OCI-LY3 (cell line): ENCODE results near the gene ACOXL.

Source experiments
- H2AFZ ChIP-seq: fragments of 200-600, 300-600 bp; shearing (Covaris generic); 2 replicates; pipeline ENCODE4 v1.6.0; 2014; ENCODE audit warnings: antibody characterized with exemption, low read depth, low read length
- H3K27ac ChIP-seq: fragments of 200-600, 300-600 bp; sonication (generic); 2 replicates; pipeline ENCODE4 v1.5.1; 2014; ENCODE audit warnings: mild to moderate bottlenecking, low read length, moderate library complexity, mixed read lengths
- H3K27me3 ChIP-seq: fragments of 200-600, 300-600 bp; sonication (generic); 2 replicates; pipeline ENCODE4 v1.6.1; 2014; ENCODE audit warnings: low read depth, low read length, mixed read lengths
- H3K36me3 ChIP-seq: fragments of 200-600, 300-600 bp; sonication (generic); replicated peaks from 2 replicates; pipeline ENCODE3; 2014; ENCODE audit warnings: low read depth, low read length, mixed read lengths
- H3K4me1 ChIP-seq: fragments of 300-600, 200-600 bp; sonication (generic); 2 replicates; pipeline ENCODE4 v1.6.1; 2014; ENCODE audit warnings: low read length, mixed read lengths
- H3K4me2 ChIP-seq: fragments of 200-600, 300-600 bp; sonication (generic); 2 replicates; pipeline ENCODE4 v1.6.1; 2014; ENCODE audit warnings: low read length, mixed read lengths
- H3K4me3 ChIP-seq: fragments of 300-600, 200-600 bp; sonication (generic); 2 replicates; pipeline ENCODE4 v1.5.1; 2014; ENCODE audit warnings: antibody characterized with exemption, mild to moderate bottlenecking, low read length, moderate library complexity
- H3K79me2 ChIP-seq: fragments of 300-600, 200-600 bp; shearing (Covaris generic); 2 replicates; pipeline ENCODE4 v1.6.1; 2014; ENCODE audit warnings: mild to moderate bottlenecking, low read length, mixed read lengths
- H3K9ac ChIP-seq: fragments of 300-600, 200-600 bp; shearing (Covaris generic); 2 replicates; pipeline ENCODE4 v1.6.0; 2014; ENCODE audit warnings: mild to moderate bottlenecking, low read length, moderate library complexity
- H3K9me3 ChIP-seq: fragments of 200-600, 300-600 bp; shearing (Covaris generic); 2 replicates; pipeline ENCODE4 v1.6.1; 2014; ENCODE audit warnings: low read length, mixed read lengths; ENCODE audit not compliant: insufficient read depth
- H4K20me1 ChIP-seq: fragments of 200-600, 300-600 bp; sonication (generic); 2 replicates; pipeline ENCODE4 v1.6.1; 2016; ENCODE audit warnings: low read length, mixed read lengths; ENCODE audit not compliant: insufficient read depth
- EZH2phosphoT487 ChIP-seq: fragments of 200-600 bp; shearing (Covaris generic); IDR thresholded peaks from 2 replicates; pipeline ENCODE4 v1.6.1; 2018; ENCODE audit warnings: antibody characterized with exemption, mixed run types, low read depth
- TF ChIP-seq, protein P1 (sequence below): fragments of 200-600, 300-600 bp; sonication (generic); IDR thresholded peaks from 2 replicates; pipeline ENCODE4 v1.5.1; 2014; ENCODE audit warnings: antibody characterized with exemption, low read length, low read depth

ACOXL gene

DNA sequence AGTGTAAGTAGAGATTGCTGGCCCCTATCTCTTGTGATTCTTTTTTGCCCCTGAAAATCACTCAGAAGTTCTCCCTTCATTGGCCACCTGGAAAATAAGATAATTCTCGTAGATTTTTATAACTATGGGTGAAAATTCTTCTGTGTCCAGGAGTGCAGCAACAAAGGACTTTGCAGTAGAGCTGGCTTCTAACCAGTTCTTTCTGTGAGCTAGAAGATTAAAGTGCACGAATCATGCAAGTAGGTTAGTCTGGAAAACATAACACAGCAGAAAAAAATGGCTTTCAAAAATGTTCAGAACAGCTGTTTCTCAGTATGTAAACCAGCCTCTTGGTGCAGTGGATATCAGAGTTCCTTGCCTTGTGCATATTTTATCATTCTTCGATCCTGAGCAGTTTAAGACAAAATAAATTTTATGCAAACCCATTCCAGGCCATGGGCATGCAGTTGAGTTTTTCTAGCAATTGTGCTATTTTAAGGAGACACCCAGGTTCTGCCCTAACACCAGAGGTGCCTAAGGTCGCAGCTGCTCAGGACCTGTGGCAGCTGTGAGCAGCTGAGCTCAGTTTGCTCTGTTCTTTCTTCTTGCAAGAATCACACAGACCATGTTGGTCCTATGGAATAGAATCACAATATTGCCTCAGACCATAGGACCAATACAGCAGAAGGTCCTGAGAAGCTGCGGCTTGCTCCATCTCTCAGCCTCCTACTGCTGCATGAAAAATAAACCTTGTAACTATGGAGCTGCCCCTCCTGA, 307.4 kb downstream of the ACOXL start:
- Histone ChIP-seq H3K27me3 (peaks cover 94% of the 10 kb centered on the region), H4K20me1 (peaks cover 33% of the 10 kb centered on the region), H2AFZ (no peak overlapping the region), H3K9me3 (no peaks in the 10 kb centered on the region), H3K4me1 (peaks cover 22% of the 10 kb centered on the region), H3K4me2 (no peak overlapping the region), H3K79me2 (no peaks in the 10 kb centered on the region), H3K36me3 (no peaks in the 10 kb centered on the region), H3K27ac (no peak overlapping the region), H3K4me3 (no peak overlapping the region), H3K9ac (no peak overlapping the region)
- TF ChIP-seq, protein P1, sequence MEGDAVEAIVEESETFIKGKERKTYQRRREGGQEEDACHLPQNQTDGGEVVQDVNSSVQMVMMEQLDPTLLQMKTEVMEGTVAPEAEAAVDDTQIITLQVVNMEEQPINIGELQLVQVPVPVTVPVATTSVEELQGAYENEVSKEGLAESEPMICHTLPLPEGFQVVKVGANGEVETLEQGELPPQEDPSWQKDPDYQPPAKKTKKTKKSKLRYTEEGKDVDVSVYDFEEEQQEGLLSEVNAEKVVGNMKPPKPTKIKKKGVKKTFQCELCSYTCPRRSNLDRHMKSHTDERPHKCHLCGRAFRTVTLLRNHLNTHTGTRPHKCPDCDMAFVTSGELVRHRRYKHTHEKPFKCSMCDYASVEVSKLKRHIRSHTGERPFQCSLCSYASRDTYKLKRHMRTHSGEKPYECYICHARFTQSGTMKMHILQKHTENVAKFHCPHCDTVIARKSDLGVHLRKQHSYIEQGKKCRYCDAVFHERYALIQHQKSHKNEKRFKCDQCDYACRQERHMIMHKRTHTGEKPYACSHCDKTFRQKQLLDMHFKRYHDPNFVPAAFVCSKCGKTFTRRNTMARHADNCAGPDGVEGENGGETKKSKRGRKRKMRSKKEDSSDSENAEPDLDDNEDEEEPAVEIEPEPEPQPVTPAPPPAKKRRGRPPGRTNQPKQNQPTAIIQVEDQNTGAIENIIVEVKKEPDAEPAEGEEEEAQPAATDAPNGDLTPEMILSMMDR: no peak
- TF ChIP-seq EZH2phosphoT487: no peak

DNA sequence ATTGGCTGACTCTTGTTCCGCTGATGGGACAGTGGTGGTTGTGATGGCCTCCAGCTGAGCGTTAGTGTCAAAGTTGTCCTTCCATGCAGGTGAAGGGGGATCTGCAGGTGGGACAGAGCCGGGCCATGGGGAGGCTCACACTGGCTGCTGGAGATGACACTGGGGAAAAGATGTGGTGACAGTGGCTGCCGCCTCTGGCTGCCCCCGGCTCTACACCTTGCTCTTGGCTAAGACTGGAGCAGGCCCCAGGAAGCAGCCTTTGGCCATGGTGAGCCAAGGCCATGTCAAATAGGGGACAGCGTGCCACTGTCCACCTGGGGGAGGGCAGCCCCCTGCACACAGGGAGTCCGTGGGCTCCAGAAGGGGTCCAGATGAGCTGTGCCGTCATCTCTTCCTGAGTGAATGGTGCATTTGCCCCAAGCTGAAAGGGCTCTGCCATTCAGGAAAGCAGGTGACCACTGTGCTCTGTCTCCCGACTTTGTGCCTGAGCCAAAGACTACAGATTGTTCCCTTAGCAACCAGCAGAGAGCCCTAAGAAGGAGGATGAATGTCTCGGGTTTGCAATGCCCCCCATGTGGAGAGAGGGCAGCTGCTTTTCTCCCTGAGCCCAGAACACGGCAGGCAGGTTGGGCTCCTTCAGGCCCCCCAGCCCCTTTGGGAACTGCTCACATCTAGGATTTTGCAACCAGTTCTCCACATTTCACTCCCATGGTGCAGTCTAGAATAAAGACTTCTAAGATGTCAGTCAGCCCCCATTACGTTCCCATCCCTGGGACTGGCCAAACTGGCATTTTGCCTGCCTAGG, 309.2 kb downstream of the ACOXL start:
- H3K79me2 ChIP-seq: no peaks in the 10 kb centered on the region
- no peak overlapping the region for H3K4me3 ChIP-seq
- peaks cover 12% of the 10 kb centered on the region for H3K4me1 ChIP-seq
- H4K20me1 ChIP-seq: peaks cover 23% of the 10 kb centered on the region
- no peak overlapping the region for H3K27ac ChIP-seq
- TF ChIP-seq, protein P1: no peak
- TF ChIP-seq EZH2phosphoT487: no peak
- no peak overlapping the region for H3K4me2 ChIP-seq
- H3K27me3 ChIP-seq: peaks cover 92% of the 10 kb centered on the region
- H2AFZ ChIP-seq: no peak overlapping the region
- no peak overlapping the region for H3K9ac ChIP-seq
- H3K36me3 ChIP-seq: no peaks in the 10 kb centered on the region
- no peaks in the 10 kb centered on the region for H3K9me3 ChIP-seq

DNA sequence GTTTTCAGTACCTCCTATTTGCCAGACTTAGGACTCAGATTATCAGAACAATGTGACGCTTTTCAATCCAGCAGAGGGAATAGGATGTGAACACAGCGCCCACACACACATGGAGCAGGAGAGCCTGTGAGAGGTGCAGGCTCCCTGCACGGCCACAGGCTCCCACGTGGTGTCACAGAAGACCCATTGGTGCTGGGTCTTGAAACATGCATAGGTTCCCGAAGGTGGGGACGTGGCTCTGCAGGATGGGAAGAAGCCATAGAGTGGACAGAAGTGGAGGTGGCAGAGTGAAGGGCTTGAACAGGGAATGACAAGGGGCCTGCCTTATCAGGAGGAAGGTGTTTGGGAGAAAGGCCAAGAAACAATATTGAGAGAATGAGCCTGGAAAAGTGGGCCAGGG, 309.9 kb downstream of the ACOXL start:
- peaks cover 91% of the 10 kb centered on the region for H3K27me3 ChIP-seq
- H4K20me1 ChIP-seq: peaks cover 18% of the 10 kb centered on the region; the same call in 1 of the 2 replicates
- H2AFZ ChIP-seq: no peak overlapping the region
- no peak overlapping the region for H3K4me2 ChIP-seq
- TF ChIP-seq EZH2phosphoT487: no peak
- TF ChIP-seq, protein P1: no peak
- no peak overlapping the region for H3K27ac ChIP-seq
- H3K79me2 ChIP-seq: no peaks in the 10 kb centered on the region
- H3K36me3 ChIP-seq: no peaks in the 10 kb centered on the region
- no peak overlapping the region for H3K4me3 ChIP-seq
- no peak overlapping the region for H3K9ac ChIP-seq
- H3K9me3 ChIP-seq: no peaks in the 10 kb centered on the region
- peaks cover 5% of the 10 kb centered on the region for H3K4me1 ChIP-seq
